IgD-negative memory B cell (primary cell): Measurements from ENCODE around the gene TAF10. TPM values are rescaled to one million over a fixed set of nuclear protein-coding genes. Genes with fewer than 3 reads are reported as not detected.

Experiments
- H3K27ac Mint-ChIP-seq, 3 donors: one replicate each; pipeline ENCODE4 v1.8.0; 2020 to 2022; ENCODE audit warnings: mild to moderate bottlenecking in 3 of 3, mixed read lengths in 3 of 3, moderate library complexity in 1 of 3
- H3K27me3 Mint-ChIP-seq: one replicate; pipeline ENCODE4 v1.8.0; 2021; ENCODE audit warnings: mixed read lengths
- H3K36me3 Mint-ChIP-seq: one replicate; pipeline ENCODE4 v1.8.0; 2020; ENCODE audit warnings: mild to moderate bottlenecking, mixed read lengths
- H3K4me1 Mint-ChIP-seq, 3 donors: one replicate each; pipeline ENCODE4 v1.8.0; 2020 to 2022; ENCODE audit warnings: mixed read lengths in 3 of 3, mild to moderate bottlenecking in 1 of 3
- H3K4me3 Mint-ChIP-seq, 4 donors: one replicate each; pipeline ENCODE4 v1.8.0; 2020 to 2022; ENCODE audit warnings: mild to moderate bottlenecking in 4 of 4, mixed read lengths in 4 of 4, moderate library complexity in 3 of 4
- H3K9me3 Mint-ChIP-seq, 3 donors: one replicate each; pipeline ENCODE4 v1.8.0; 2020 to 2021; ENCODE audit warnings: mixed read lengths in 3 of 3, mild to moderate bottlenecking in 1 of 3
- polyA plus RNA-seq: library from polyadenylated mRNA; unstranded; fragments of 300-500 nt; fragmentation: Illumina TruSeq; gene quantifications from one replicate; pipeline ENCODE4 v1.2.3, GENCODE V29; 2021

Gene TAF10
- polyA plus RNA-seq, 1 donor from 2014 or later = 256 TPM

- Mint-ChIP-seq H3K4me1 (peaks cover 11 to 16% (median 14%) of the 10 kb centered on the region in 3 donors), H3K27ac (no peak overlapping the region)
These were observed 11.7 kb upstream of the TAF10 start for GRCh38 chr11:6623391-6624363.

DNA sequence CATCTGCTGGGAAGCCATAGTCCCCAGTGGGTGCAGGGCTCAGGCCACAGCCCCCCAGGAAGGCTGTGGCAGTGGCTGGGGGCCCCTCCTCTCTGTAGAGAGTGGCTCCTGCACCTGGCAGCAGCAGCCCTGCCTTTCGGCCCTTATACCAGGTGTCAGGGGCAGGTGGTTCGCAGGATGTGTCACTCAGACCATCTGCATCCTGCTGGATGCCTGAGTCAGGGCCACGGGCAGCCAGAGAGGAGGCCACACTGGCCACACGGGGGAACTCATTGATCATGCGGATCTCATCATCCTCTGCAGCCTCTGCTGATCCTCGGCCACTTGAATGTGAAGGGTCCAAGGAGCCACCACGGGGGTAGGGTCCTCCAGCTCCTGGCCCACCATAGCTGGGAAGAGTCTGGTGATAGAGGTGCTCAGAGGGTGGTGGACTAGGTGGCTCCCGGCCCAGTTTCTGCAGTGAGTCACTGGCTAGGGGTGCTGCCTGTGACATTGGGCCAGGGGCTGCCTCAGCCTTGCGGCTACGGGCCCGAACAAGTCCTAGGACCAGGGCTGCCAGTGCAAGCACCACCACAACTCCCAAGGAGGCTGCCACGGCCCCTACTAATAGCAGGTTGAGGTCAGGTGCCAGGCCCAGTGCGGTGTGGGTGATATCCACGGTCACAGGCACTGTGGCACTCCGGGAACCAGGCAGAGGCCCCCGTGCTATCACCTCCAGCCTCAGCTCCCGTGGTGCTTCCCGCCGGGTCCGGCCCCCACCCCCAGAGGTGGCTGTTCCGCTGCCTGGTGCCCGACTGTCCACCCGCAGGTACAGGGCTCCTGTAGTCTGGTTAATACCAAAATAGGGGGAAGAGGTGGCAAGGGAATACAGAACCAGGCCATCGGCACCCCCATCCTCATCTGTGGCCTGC lies 10.5 kb upstream of the TAF10 start:
- Mint-ChIP-seq H3K27ac (peak overlapping the region in 1 of 3 donors; percentile 62), H3K27me3 (no peaks in the 10 kb centered on the region), H3K9me3 (no peaks in the 10 kb centered on the region)

More at GRCh38 chr11:6623391-6624363, 11.7 kb upstream of the TAF10 start:
- Mint-ChIP-seq H3K27me3 (no peaks in the 10 kb centered on the region), H3K36me3 (no peaks in the 10 kb centered on the region), H3K4me3 (no peak overlapping the region), H3K9me3 (no peaks in the 10 kb centered on the region)

GRCh38 chr11:6621711-6622211 lies 9.7 kb upstream of the TAF10 start:
- Mint-ChIP-seq H3K4me3 (no peak overlapping the region), H3K27ac (peak overlapping the region in 1 of 3 donors; percentile 62), H3K27me3 (no peaks in the 10 kb centered on the region), H3K9me3 (no peaks in the 10 kb centered on the region), H3K4me1 (peaks cover 2 to 9% (median 5%) of the 10 kb centered on the region in 3 donors), H3K36me3 (no peaks in the 10 kb centered on the region)

More for the DNA sequence above, 10.5 kb upstream of the TAF10 start:
- Mint-ChIP-seq H3K4me1 (peaks cover 5 to 13% (median 7%) of the 10 kb centered on the region in 3 donors), H3K36me3 (no peaks in the 10 kb centered on the region), H3K4me3 (no peak overlapping the region)

GRCh38 chr11:6620636-6621035 lies 8.6 kb upstream of the TAF10 start:
- peaks cover 5 to 10% (median 8%) of the 10 kb centered on the region in 3 donors for H3K4me1 Mint-ChIP-seq
- H3K27ac Mint-ChIP-seq = no peak overlapping the region
- H3K36me3 Mint-ChIP-seq = peaks cover 2% of the 10 kb centered on the region
- no peak overlapping the region for H3K4me3 Mint-ChIP-seq
- no peaks in the 10 kb centered on the region for H3K27me3 Mint-ChIP-seq
- H3K9me3 Mint-ChIP-seq = no peaks in the 10 kb centered on the region

DNA sequence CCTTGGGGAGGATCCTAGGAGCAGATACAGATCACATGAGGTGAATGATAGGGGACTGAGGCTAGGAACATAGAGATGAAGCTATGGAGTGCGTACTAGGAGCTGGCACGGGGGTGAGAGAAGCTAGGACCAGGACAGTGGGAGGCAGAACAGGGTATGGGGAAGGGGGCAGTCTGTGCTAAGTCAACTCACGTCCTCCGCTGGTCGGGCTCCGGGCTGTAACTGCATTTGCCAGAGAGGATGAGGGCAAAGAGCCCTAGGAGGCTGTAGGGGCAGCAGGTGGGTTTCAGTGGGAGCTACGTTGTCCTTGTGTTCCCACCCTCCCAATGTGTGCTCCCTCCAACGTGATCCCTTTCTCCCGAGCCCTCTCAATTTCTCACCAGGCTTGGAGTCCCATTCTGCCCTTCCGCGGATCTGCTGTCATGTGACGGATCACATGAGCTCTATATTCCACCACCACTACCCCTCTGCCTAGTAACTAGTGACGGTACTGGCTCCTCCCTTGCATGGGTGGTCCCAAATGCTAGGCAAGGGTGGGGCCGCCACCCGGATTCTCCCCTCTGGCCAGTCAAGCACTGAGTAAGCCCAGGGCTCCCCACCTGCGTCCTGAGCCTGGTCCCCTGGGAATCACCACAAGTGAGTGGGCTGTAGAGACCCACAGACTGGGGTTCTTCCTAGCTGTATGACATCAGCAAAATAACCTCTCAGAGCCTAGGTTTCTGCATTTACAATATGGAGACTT lies 7.2 kb upstream of the TAF10 start, which contains the start of gene TPP1:
Gene TPP1, minus strand, starts transcription at position 419 of the 742 bp plus-strand sequence. Its CDS starts 22 bp downstream, at position 397.
- Mint-ChIP-seq H3K27ac (no peak within 1 kb of the TSS), H3K36me3 (peaks cover 2% of the 10 kb centered on the region), H3K27me3 (no peaks in the 10 kb centered on the region), H3K4me1 (peaks cover under 1 to 10% (median 9%) of the 10 kb centered on the region in 3 donors), H3K4me3 (no peak within 1 kb of the TSS), H3K9me3 (no peaks in the 10 kb centered on the region)

DNA sequence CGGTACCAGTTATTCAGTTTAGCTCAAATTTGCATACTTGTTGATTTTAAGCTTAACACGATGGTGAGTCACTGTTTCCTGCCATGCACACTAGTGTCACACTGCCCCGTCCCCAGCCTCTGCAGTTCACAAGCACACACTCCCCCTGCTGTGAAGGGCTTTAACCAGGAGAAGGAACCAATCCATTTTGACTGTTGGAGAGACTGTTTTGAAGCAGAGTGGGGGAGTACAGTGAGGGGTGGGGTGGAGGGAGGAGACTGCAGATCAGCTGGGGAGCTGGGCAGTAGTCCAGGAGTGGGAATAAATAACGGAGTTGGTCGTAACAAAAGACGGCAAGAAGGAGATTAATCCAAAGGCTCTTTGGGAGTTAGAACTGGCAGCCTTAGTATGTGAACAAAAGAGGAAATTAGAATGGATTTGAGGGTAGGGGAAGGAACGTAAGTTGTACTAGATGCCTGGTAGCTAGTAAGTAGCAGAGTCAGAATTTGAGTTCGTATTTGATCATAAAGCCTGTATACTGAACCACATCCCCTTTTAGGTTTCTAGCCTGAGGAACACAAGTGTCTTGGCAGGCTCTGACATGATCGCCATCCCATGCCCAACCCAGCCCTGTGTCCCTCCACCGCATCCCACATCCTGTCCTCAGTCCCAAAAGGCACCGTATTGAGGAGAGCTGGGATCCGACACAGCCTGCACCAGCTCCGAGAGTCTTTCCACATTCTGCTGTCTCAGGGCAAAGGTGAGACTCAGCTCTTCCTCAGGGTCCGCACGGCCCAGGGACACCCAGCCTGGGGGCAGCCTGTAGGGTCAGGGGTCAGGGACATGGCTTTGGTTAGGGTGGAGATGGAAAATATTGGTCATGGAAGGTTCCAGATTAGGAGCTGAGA lies 6.3 kb upstream of the TAF10 start:
- peaks cover 0 to 10% (median 9%) of the 10 kb centered on the region in 3 donors for H3K4me1 Mint-ChIP-seq
- no peak overlapping the region for H3K4me3 Mint-ChIP-seq
- H3K27me3 Mint-ChIP-seq = no peaks in the 10 kb centered on the region
- H3K9me3 Mint-ChIP-seq = no peaks in the 10 kb centered on the region
- peaks cover 2% of the 10 kb centered on the region for H3K36me3 Mint-ChIP-seq
- H3K27ac Mint-ChIP-seq = no peak overlapping the region

GRCh38 chr11:6617315-6617781 lies 5.3 kb upstream of the TAF10 start:
- Mint-ChIP-seq H3K9me3 (no peaks in the 10 kb centered on the region), H3K27ac (no peak overlapping the region), H3K27me3 (no peaks in the 10 kb centered on the region), H3K36me3 (peaks cover 2% of the 10 kb centered on the region), H3K4me1 (peaks cover 0 to 10% (median 9%) of the 10 kb centered on the region in 3 donors), H3K4me3 (peak overlapping the region in 2 of 4 donors; percentile 56 to 63)

DNA sequence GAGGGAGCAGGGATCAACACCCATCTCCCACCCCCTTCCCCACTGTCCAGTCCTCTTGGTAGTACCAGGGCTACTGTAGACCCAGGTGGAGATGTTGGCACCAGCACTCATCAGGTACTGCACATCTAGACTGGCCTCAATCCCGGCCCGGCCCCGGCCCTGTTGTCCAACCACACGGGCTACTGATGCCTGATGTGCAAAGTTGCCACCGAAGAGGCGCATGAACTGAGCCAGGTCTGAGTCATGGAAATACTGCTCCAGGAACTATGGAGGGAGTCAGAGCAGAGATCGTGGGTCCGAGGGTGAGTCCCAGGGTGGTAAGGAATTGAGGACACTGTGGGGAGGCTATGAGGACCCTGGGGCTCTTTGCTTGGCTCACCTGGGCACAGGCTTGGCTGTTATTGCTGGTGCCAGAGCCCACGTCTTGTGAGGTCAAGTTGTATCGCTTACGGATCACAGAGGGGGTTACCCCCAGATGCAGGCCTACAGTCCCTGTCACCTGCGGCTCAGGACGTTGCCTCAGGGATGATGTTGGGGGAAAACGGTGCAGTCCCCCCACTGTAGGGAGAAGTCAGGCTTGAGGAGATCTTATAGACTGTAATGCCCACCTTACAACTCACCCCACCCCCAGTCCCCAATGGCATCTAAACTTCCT lies 4.7 kb upstream of the TAF10 start:
- H3K27me3 Mint-ChIP-seq = no peaks in the 10 kb centered on the region
- peak overlapping the region in 1 of 3 donors; percentile 70 for H3K27ac Mint-ChIP-seq
- peak overlapping the region in 1 of 4 donors; percentile 26 for H3K4me3 Mint-ChIP-seq
- peaks cover 0 to 9% (median 9%) of the 10 kb centered on the region in 3 donors for H3K4me1 Mint-ChIP-seq
- no peaks in the 10 kb centered on the region for H3K9me3 Mint-ChIP-seq
- peaks cover 2% of the 10 kb centered on the region for H3K36me3 Mint-ChIP-seq

- Mint-ChIP-seq H3K36me3 (peaks cover 2% of the 10 kb centered on the region), H3K27me3 (no peaks in the 10 kb centered on the region), H3K9me3 (no peaks in the 10 kb centered on the region), H3K4me3 (peak overlapping the region in 1 of 4 donors; percentile 47), H3K27ac (peak overlapping the region; percentile 33 to 70 (median 41)), H3K4me1 (peaks cover 3 to 14% (median 13%) of the 10 kb centered on the region in 3 donors)
These were observed 4.0 kb upstream of the TAF10 start for GRCh38 chr11:6615882-6616585.

- Mint-ChIP-seq H3K4me1 (peaks cover 3 to 18% (median 16%) of the 10 kb centered on the region in 3 donors), H3K4me3 (peak overlapping the region in 1 of 4 donors; percentile 47), H3K27me3 (no peaks in the 10 kb centered on the region), H3K27ac (peak overlapping the region; percentile 10 to 70 (median 21)), H3K9me3 (no peaks in the 10 kb centered on the region), H3K36me3 (peaks cover 2% of the 10 kb centered on the region)
These were observed 3.0 kb upstream of the TAF10 start for GRCh38 chr11:6615046-6615445.

DNA sequence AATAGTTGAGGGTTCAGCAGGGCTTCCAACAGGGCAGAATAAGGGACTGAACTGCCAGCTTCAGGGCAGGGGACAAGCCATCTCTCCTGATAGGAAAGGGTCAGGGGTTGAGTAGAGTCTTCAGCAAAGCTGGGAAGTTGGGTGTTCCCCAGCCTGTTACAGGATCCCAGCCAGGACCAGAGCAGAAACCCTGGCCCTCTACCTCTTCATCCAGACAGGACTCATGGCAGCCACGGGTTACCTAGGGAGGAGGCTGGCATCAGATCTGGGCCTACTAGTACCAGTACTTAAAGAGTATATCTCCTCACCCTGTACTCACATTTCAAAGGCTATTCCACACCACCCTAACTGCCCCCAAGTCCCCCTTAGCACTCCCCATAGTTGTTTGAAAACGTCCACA lies 2.4 kb upstream of the TAF10 start:
- H3K36me3 Mint-ChIP-seq = peaks cover 3% of the 10 kb centered on the region
- peaks cover 3 to 21% (median 16%) of the 10 kb centered on the region in 3 donors for H3K4me1 Mint-ChIP-seq
- H3K4me3 Mint-ChIP-seq = no peak overlapping the region
- no peaks in the 10 kb centered on the region for H3K9me3 Mint-ChIP-seq
- peak overlapping the region in 1 of 3 donors; percentile 10 for H3K27ac Mint-ChIP-seq
- no peaks in the 10 kb centered on the region for H3K27me3 Mint-ChIP-seq

GRCh38 chr11:6613496-6613895 lies 1.5 kb upstream of the TAF10 start:
- peaks cover 3 to 21% (median 16%) of the 10 kb centered on the region in 3 donors for H3K4me1 Mint-ChIP-seq
- no peaks in the 10 kb centered on the region for H3K27me3 Mint-ChIP-seq
- H3K9me3 Mint-ChIP-seq = no peaks in the 10 kb centered on the region
- H3K27ac Mint-ChIP-seq = no peak overlapping the region
- H3K4me3 Mint-ChIP-seq = no peak overlapping the region
- peaks cover 5% of the 10 kb centered on the region for H3K36me3 Mint-ChIP-seq
